GM10266 (cell line): ENCODE data around the gene TDRD12.

Experiments
- DNase-seq: peaks from one replicate; pipeline ENCODE4 v3.0.0; 2012; ENCODE audit errors: extremely low spot score
- TF ChIP-seq, protein P1 (sequence below): IDR thresholded peaks from 2 replicates; pipeline ENCODE4 v1.5.1; 2012; ENCODE audit warnings: mild to moderate bottlenecking, low read depth; ENCODE audit not compliant: control insufficient read depth, insufficient read depth; ENCODE audit errors: missing control alignments

TDRD12 gene

DNA sequence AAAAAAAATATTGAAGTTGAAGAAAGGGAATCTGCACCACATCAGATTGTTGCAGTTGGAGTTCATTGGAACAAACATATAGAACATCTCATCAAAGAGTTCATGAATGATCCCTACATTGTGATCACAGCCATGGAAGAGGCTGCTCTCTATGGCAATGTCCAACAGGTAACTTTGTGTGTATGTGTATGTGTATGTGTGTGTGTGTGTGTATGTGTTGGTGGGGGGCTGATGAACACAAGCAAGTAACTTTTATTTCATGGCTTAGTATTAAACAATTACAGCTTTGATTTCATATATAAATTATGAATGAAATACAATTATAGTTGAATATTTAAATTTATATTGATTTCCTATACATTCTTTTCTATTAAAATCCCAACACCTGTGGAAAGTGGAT is 80.6 kb downstream of the TDRD12 start:
- no peak for DNase-seq
- TF ChIP-seq, protein P1, sequence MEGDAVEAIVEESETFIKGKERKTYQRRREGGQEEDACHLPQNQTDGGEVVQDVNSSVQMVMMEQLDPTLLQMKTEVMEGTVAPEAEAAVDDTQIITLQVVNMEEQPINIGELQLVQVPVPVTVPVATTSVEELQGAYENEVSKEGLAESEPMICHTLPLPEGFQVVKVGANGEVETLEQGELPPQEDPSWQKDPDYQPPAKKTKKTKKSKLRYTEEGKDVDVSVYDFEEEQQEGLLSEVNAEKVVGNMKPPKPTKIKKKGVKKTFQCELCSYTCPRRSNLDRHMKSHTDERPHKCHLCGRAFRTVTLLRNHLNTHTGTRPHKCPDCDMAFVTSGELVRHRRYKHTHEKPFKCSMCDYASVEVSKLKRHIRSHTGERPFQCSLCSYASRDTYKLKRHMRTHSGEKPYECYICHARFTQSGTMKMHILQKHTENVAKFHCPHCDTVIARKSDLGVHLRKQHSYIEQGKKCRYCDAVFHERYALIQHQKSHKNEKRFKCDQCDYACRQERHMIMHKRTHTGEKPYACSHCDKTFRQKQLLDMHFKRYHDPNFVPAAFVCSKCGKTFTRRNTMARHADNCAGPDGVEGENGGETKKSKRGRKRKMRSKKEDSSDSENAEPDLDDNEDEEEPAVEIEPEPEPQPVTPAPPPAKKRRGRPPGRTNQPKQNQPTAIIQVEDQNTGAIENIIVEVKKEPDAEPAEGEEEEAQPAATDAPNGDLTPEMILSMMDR, result no peak

DNA sequence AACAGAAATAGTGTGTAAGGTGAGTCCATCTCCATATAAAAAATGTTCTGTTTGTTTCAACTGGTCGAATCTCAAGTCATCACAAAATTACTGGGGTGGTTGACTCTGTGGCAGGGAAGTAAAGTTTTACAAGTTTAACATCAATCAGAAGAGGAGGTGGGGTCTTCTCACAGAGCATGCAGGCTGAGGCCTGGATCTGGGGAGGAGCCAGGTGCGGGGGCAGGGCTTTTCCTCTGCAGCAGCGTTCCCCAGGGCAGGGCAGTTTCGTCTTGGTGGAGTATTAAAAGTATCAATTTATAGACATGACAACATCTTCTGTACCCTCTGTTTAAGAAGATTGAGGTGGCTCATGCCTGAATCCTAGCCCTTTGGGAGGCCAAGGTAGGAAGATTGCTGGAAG is 81.2 kb downstream of the TDRD12 start:
- TF ChIP-seq, protein P1, result no peak
- DNase-seq, result no peak

DNA sequence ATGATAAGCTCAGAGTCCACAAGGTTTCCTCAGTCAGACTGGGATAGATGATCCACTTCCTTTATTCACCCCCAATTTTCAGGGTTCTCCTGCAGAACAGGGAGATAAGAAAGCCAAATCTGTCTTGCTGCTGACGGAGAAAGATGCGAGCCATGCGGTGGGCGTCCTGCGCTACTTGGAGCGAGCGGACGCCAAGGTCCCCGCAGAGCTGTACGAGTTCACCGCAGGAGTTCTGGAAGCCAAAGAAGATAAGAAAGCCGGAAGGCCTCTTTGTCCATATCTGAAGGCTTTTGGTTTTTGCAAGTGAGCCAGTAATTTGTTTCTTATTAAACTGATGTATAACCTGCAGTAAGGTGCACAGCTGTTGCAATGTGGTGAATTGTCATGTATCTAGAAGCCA is 83.3 kb downstream of the TDRD12 start:
- TF ChIP-seq, protein P1, result no peak
- no peak for DNase-seq

DNA sequence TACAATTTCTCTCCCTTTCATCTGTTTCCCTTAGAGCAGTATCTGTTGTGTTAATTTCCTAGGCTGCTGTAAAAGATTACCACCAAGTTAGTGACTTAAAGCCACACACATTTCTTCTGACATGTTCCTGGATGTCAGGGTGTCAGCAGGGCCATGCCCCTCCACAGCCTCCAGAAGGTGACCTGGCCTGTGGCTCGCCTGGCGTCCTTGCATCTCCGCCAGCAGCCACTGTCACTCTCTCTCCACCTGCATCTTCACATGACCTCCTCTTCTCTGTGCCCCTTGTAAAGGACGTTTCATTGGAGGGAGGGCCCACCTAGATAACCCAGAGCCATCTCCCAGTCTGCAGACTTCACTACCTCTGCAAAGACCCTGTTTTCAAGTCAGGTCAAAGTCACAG is 88.7 kb downstream of the TDRD12 start:
- DNase-seq, result no peak
- TF ChIP-seq, protein P1, result no peak

DNA sequence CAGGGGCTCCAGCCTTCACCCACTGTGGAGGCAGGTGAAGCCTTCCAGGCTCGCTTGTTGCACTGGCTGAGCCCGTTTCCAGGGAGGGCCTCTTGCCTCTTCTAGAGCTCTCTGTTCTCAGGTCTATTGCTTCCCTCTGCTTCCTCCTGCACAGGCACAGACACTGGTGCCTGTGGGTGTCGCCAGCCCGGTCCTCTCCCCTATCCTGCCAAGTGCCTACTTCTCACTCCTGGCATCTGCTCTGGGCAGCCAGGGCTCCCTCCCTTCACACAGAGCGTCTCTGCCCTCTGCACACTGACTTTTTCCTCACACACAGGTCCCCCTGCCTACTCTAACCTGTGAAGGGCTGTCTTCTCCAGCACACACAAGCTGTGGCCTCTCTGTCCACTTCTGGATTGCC is 89.7 kb downstream of the TDRD12 start:
- DNase-seq, result no peak
- TF ChIP-seq, protein P1, result no peak

DNA sequence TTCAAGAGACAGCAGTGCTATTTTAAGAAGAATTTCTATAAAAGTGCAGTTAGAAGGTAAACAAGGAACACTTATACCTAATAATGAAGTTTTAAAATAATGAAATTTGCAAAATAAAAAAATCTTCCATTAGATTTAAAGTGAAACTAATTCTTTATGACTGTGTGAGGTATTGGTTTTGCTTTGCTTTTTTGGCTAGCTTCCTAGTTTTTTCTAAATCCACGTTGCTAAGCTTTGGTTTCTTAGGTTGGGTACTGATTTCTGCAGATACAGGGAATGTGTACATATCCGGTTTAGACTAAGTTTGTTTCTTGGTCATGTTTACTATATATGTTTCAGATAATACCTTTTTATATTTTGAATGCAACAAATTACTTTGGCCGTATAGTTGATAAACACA is 90.2 kb downstream of the TDRD12 start:
- TF ChIP-seq, protein P1, result no peak
- DNase-seq, result no peak

DNA sequence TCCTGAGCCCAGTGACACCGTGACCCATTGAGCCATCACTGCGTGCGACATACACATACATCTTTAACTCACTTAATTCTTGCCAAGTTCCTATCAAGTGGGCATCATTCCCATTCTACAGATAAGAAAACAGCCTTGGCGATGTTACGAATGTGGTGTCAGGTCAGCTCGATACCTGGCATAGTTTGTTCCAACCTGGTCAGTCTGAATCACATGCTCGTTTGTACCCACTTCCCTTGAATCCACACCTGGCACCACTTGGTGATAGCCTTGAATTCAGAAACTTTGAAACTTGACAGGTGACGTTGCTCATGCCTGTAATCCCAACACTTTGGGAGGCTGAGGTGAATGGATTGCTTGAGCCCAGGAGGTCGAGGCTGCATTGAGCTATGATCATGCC is 90.9 kb downstream of the TDRD12 start:
- TF ChIP-seq, protein P1, result no peak
- DNase-seq, result no peak
